Activated T-cell treated with anti-CD3 and anti-CD28 coated beads, Interleukin-2, amount 50 U/mL, for 4 hours (primary cell): Measurements from ENCODE around the gene PIGB. TPM values are rescaled to one million over a fixed set of nuclear protein-coding genes. Genes with fewer than 3 reads are reported as not detected.
A peak's percentile ranks its signal among the peaks of the same experiment; 100 is the strongest.
"Not testable (repeated sequence)": the region's sequence is repeated elsewhere in the genome, so short reads cannot be mapped to it uniquely, and the experiment has no call there.

Source experiments
- ATAC-seq, 2 donors: fragments of 200-7000 bp; cut with Tn5 transposase; one replicate each; pipeline ENCODE4 v1.10.0; 2021
- DNase-seq: peaks from one replicate; pipeline ENCODE4 v3.0.0-alpha.2; 2020
- H3K27me3 Mint-ChIP-seq: one replicate; pipeline ENCODE4 v1.8.0; 2021; ENCODE audit warnings: low read depth, mixed read lengths
- H3K36me3 Mint-ChIP-seq: one replicate; pipeline ENCODE4 v1.8.0; 2022; ENCODE audit warnings: mixed read lengths; ENCODE audit not compliant: insufficient read depth
- H3K4me1 Mint-ChIP-seq: one replicate; pipeline ENCODE4 v1.8.0; 2021; ENCODE audit warnings: low read depth, mixed read lengths
- H3K4me3 Mint-ChIP-seq: one replicate; pipeline ENCODE4 v1.8.0; 2021; ENCODE audit warnings: mild to moderate bottlenecking, moderate library complexity, mixed read lengths
- H3K9me3 Mint-ChIP-seq: one replicate; pipeline ENCODE4 v1.8.0; 2021; ENCODE audit warnings: mixed read lengths
- total RNA-seq, 3 donors: library from RNA; stranded (reverse); gene quantifications; one replicate each; pipeline ENCODE4 v1.2.1, GENCODE V29; 2021

The PIGB gene
- total RNA-seq, 3 donors from 2014 or later: 12.2 to 14.2 (median 13.0) TPM

DNA sequence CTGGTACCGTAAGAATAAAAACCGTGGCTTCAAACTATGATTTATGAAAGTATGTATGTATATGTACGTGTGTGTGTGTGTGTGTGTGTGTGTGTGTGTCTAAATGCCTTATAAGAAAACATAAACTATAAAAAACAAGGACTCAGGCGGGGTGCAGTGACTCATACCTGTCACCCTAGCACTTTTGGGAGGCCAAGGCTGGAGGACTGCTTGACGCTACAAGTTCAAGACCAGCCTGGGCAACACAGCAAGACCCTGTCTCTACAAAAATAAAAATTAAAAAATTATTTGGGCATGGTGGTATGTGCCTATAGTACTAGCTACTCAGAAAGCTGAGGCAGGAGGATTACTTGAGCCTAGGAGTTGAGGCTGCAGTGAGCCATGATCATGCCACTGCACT lies 60.1 kb downstream of the PIGB start:
- no peaks in the 10 kb centered on the region for H3K4me1 Mint-ChIP-seq
- no peaks in the 10 kb centered on the region for H3K9me3 Mint-ChIP-seq
- ATAC-seq (no peak), DNase-seq (no peak)
- peaks cover 23% of the 10 kb centered on the region for H3K36me3 Mint-ChIP-seq
- H3K27me3 Mint-ChIP-seq: no peaks in the 10 kb centered on the region
- H3K4me3 Mint-ChIP-seq: no peak overlapping the region

GRCh38 chr15:55381595-55381994 lies 62.6 kb downstream of the PIGB start:
- Mint-ChIP-seq H3K27me3 (no peaks in the 10 kb centered on the region), H3K4me3 (no peak overlapping the region), H3K36me3 (peaks cover 24% of the 10 kb centered on the region), H3K9me3 (no peaks in the 10 kb centered on the region), H3K4me1 (no peaks in the 10 kb centered on the region)
- ATAC-seq (no peak), DNase-seq (no peak)

DNA sequence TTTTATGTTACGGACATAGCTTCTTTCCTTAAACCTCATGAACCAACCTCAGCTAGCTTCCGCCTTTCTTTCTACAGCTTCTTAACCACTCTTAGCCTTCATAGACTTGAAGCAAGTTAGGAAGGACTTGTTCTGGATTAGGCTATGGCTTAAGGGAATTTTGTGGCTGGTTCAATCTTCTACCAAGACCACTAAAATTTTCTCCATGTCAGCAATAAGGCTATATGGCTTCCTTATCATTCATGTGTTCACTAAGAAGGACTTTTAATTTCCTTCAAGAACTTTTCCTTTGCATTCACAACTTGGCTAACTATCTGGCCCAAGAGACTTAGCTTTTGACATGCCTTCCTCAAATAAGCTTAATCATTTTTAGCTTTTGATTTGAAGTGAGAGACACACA lies 64.7 kb downstream of the PIGB start:
- Mint-ChIP-seq H3K36me3 (peaks cover 28% of the 10 kb centered on the region), H3K9me3 (no peaks in the 10 kb centered on the region), H3K27me3 (no peaks in the 10 kb centered on the region), H3K4me1 (no peaks in the 10 kb centered on the region), H3K4me3 (no peak overlapping the region)
- DNase-seq (no peak), ATAC-seq (no peak)

DNA sequence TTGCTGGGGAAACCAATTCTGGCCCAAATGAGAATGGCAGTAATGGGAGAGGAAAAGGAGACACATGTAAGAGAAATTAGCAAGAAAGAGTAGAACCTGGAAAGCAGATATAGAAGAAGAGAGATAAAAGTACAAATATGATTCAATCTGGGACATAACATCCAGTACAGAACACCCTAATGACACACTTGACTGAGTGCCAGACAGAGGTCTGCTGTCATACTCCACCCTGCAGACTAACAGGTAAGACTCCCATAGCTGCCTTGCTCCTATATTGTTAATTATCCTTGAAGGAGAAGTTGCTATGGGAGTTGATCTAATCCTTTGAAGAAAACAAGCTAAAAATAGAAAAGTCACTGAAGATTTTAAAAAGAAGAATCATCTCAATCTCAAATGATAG lies 68.0 kb downstream of the PIGB start:
- Mint-ChIP-seq H3K36me3 (peaks cover 30% of the 10 kb centered on the region), H3K9me3 (no peaks in the 10 kb centered on the region), H3K4me1 (peaks cover 6% of the 10 kb centered on the region), H3K27me3 (no peaks in the 10 kb centered on the region), H3K4me3 (no peak overlapping the region)
- ATAC-seq (no peak), DNase-seq (no peak)

GRCh38 chr15:55389264-55389607 lies 70.2 kb downstream of the PIGB start:
- ATAC-seq: peak; percentile 51 to 63
- H3K4me3 Mint-ChIP-seq: no peak overlapping the region

DNA sequence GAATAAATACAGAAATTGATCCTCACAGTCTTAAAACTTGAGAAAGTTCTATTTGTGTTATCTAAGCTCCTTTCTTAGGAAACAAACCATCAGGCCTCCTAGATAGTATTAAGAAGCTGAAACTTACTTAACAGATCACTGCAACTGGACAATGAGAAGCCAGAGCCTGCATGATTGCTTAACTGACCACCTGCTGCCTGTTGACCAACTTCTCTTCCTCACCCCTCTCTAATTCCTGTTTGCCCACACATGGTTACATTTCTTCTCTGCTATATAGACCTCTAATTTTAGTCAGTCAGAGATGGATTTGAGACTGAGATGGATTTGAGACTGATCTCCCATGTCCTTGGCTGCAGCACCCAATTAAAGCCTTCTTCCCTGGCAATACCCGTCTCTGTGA lies 75.7 kb downstream of the PIGB start:
- H3K9me3 Mint-ChIP-seq: peaks cover 9% of the 10 kb centered on the region
- peaks cover 16% of the 10 kb centered on the region for H3K4me1 Mint-ChIP-seq
- no peaks in the 10 kb centered on the region for H3K27me3 Mint-ChIP-seq
- DNase-seq (no peak), ATAC-seq (no peak)
- no peak overlapping the region for H3K4me3 Mint-ChIP-seq
- peaks cover 29% of the 10 kb centered on the region for H3K36me3 Mint-ChIP-seq

More at GRCh38 chr15:55389264-55389607, 70.2 kb downstream of the PIGB start:
- DNase-seq: no peak
- Mint-ChIP-seq H3K27me3 (no peaks in the 10 kb centered on the region), H3K4me1 (peaks cover 6% of the 10 kb centered on the region), H3K36me3 (peaks cover 14% of the 10 kb centered on the region), H3K9me3 (no peaks in the 10 kb centered on the region)

DNA sequence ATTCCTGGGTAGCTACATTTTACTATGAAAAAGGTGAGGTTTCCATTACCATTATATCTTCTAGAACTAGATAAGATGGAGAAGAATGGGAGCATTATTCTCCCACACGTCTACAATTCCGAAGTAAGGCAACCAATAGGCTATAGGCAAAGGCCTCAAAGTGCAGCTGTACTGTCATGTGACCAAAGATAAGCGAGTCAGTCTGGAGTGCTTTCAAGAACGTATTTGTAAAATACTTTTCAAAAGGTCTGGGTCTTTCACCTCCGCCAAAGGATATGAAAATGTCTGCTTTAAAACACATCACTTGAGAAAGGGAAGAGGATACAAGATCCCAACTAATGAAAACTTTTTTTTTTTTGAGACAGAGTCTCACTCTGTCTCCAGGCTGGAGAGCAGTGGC lies 79.2 kb downstream of the PIGB start:
- peaks cover 32% of the 10 kb centered on the region for H3K4me1 Mint-ChIP-seq
- no peak for DNase-seq
- H3K36me3 Mint-ChIP-seq: peaks cover 31% of the 10 kb centered on the region
- no peak for ATAC-seq
- H3K9me3 Mint-ChIP-seq: peaks cover 9% of the 10 kb centered on the region
- H3K4me3 Mint-ChIP-seq: no peak overlapping the region
- H3K27me3 Mint-ChIP-seq: no peaks in the 10 kb centered on the region

DNA sequence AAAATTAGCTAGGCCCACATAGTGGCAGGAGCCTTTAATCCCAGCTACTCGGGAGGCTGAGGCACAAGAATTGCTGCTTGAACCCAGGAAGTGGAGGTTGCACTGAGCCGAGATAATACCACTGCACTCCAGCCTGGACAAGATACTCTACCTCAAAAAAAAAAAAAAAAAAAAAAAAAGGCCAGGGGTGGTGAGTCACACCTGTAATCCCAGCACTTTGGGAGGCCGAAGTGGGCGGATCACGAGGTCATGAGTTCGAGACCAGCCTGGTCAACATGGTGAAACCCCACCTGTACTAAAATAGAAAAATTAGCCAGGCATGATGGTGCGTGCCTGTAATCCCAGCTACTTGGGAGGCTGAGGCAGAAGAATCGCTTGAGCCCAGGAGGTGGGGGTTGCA lies 81.0 kb downstream of the PIGB start:
- not testable (repeated sequence) for ATAC-seq
- H3K36me3 Mint-ChIP-seq: peaks cover 26% of the 10 kb centered on the region

DNA sequence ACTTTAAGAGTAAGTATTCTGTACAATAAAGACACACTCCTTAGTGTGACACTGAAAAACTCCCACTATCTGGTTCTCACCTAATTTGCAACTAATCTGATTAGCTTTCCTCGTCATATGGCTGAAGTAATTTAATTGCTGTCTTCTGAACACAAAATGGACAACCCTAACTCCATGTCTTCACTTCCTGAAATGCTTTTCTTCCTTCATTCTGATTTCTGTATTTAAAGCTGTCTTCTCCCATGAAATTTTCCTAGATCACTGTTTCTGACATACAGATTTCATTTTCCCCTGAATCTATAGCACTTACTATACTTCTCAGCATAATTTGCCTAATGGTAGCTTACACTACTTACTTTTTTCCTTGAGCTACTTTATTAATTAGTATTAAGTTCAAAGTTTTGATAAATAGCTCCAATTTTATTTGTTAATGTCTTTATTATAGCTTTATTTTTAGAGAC lies 82.8 kb downstream of the PIGB start:
- Mint-ChIP-seq H3K4me3 (no peak overlapping the region), H3K27me3 (no peaks in the 10 kb centered on the region), H3K9me3 (no peaks in the 10 kb centered on the region), H3K36me3 (peaks cover 14% of the 10 kb centered on the region), H3K4me1 (peaks cover 32% of the 10 kb centered on the region)
- ATAC-seq (no peak), DNase-seq (no peak)

More for the DNA sequence above, 81.0 kb downstream of the PIGB start:
- H3K27me3 Mint-ChIP-seq, H3K9me3 Mint-ChIP-seq, DNase-seq, H3K4me3 Mint-ChIP-seq: not testable (repeated sequence)
- H3K4me1 Mint-ChIP-seq: peaks cover 40% of the 10 kb centered on the region

DNA sequence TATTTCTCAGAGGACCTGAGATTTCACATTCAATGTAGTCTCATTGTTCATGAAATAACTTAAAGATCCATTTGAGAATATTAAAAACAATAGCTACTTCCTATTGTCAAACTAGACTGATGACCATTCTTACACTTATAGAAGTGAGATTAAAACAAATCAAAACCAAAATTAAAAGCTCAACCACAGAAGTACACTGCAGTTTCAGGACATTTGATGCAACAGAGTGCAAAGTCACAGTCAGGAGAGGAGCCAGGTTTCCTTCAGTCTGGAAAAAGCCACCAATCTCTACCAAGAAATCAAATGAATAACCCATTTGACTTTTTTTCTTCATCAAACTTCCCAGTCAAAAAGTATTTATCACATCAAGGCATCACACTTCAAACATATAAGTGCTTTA lies 83.7 kb downstream of the PIGB start:
- peaks cover 33% of the 10 kb centered on the region for H3K4me1 Mint-ChIP-seq
- DNase-seq (no peak), ATAC-seq (peak; percentile 29 to 47)
- no peaks in the 10 kb centered on the region for H3K9me3 Mint-ChIP-seq
- no peak overlapping the region for H3K4me3 Mint-ChIP-seq
- peaks cover 14% of the 10 kb centered on the region for H3K36me3 Mint-ChIP-seq
- H3K27me3 Mint-ChIP-seq: no peaks in the 10 kb centered on the region

DNA sequence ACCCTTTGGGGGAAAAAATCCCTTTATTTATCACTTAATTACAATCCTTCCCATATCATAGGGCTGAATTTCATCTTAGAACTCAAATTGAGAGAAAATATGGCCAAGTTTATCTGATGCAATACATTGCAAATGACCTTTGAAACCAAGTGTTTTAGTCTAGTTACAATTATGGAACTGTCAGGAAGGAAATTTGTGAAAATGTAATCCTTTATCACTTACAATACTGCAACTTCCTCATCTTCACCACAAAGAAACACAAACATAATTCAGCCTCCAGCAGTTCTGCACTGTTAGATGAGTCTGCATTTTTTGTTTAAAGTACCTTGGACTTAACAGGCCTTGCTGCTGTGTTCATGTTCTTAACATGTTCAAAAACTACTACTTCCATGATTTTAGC lies 84.5 kb downstream of the PIGB start:
- Mint-ChIP-seq H3K4me3 (no peak overlapping the region), H3K9me3 (no peaks in the 10 kb centered on the region), H3K36me3 (peaks cover 7% of the 10 kb centered on the region), H3K27me3 (no peaks in the 10 kb centered on the region), H3K4me1 (peaks cover 34% of the 10 kb centered on the region)
- no peak for ATAC-seq
- no peak for DNase-seq

Other genes starting within 250 kb of the PIGB start
- gene RSL24D1, start 122.3 kb upstream of the PIGB start, total RNA-seq: 100 to 1,000 TPM; 182 to 211 (median 191) TPM
- 100 to 1,000 TPM in 2 of 3 donors, 10 to 100 TPM in 1; 95.3 to 144 (median 108) TPM for gene RAB27A, start 29.4 kb upstream of the PIGB start, total RNA-seq
- gene PIGBOS1, start 99 bp upstream of the PIGB start, total RNA-seq: 10 to 100 TPM; 10.3 to 13.0 (median 10.8) TPM
- gene CCPG1, start 89.1 kb downstream of the PIGB start, total RNA-seq: 1 to 10 TPM; 7.1 to 9.9 (median 7.1) TPM
- under 1 TPM in 2 of 3 donors, not detected in 1; 0.30 to 0.76 TPM for gene PIERCE2, start 89.3 kb downstream of the PIGB start, total RNA-seq
- gene DNAAF4, start 189.0 kb downstream of the PIGB start, total RNA-seq: under 1 TPM; 0.34 to 0.83 (median 0.46) TPM